Kidney epithelial cell (primary cell): ENCODE data around the gene LAMP5. TPM values are rescaled to one million over a fixed set of nuclear protein-coding genes. Genes with fewer than 3 reads are reported as not detected.

Source experiments
- DNase-seq: peaks from one replicate; pipeline ENCODE4 v3.0.0-alpha.2; 2010; ENCODE audit warnings: low read depth
- H3K27me3 ChIP-seq: 2 replicates; pipeline ENCODE4 v1.6.0; 2011; ENCODE audit warnings: low read length; ENCODE audit not compliant: control insufficient read depth, insufficient read depth
- H3K36me3 ChIP-seq: 2 replicates; pipeline ENCODE4 v1.5.1; 2011; ENCODE audit warnings: low read length; ENCODE audit not compliant: control insufficient read depth, insufficient read depth
- H3K4me3 ChIP-seq: 2 replicates; pipeline ENCODE4 v1.5.1; 2011; ENCODE audit warnings: low read depth, mild to moderate bottlenecking, control low read depth, low read length
- total RNA-seq: library from RNA; depleted of rRNA; stranded (reverse); fragments of >200 nt; gene quantifications from 2 replicates; pipeline ENCODE4 v1.2.3, GENCODE V29; 2015
- TF ChIP-seq, protein P1 (sequence below): IDR thresholded peaks from 2 replicates; pipeline ENCODE4 v1.5.1; 2011; ENCODE audit warnings: mild to moderate bottlenecking, moderate library complexity, low read length, control low read depth, inconsistent platforms; ENCODE audit not compliant: insufficient read depth, poor library complexity, severe bottlenecking

The LAMP5 gene
- total RNA-seq, 1 donor from 2014 or later = 1.9 TPM

DNA sequence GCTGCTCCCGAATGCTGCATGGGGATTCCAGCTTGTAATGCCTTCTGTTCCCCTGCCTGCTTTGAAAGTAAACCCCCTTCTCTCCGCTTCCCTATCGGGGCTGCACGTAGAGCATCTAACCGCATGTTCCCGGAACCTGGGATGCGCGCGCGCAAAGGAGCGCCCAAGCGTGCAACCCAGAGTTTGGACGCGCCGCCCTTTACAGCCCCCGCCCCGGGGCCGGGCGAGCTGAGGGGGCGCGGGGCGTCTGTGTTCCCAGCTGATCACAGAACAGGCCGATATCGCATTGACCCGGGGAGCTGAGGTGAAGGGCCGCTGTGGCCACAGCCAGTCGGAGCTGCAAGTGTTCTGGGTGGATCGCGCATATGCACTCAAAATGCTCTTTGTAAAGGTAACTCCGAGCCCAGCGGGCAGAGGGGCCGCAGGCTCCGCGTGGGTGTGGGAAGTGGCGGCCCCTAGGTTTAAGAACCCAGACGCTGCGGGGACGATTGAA, 1.4 kb downstream of the LAMP5 start:
- Histone ChIP-seq H3K4me3 (no peak overlapping the region), H3K36me3 (no peaks in the 10 kb centered on the region), H3K27me3 (peaks cover 50% of the 10 kb centered on the region)
- TF ChIP-seq, protein P1, sequence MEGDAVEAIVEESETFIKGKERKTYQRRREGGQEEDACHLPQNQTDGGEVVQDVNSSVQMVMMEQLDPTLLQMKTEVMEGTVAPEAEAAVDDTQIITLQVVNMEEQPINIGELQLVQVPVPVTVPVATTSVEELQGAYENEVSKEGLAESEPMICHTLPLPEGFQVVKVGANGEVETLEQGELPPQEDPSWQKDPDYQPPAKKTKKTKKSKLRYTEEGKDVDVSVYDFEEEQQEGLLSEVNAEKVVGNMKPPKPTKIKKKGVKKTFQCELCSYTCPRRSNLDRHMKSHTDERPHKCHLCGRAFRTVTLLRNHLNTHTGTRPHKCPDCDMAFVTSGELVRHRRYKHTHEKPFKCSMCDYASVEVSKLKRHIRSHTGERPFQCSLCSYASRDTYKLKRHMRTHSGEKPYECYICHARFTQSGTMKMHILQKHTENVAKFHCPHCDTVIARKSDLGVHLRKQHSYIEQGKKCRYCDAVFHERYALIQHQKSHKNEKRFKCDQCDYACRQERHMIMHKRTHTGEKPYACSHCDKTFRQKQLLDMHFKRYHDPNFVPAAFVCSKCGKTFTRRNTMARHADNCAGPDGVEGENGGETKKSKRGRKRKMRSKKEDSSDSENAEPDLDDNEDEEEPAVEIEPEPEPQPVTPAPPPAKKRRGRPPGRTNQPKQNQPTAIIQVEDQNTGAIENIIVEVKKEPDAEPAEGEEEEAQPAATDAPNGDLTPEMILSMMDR = no peak
- DNase-seq = no peak

DNA sequence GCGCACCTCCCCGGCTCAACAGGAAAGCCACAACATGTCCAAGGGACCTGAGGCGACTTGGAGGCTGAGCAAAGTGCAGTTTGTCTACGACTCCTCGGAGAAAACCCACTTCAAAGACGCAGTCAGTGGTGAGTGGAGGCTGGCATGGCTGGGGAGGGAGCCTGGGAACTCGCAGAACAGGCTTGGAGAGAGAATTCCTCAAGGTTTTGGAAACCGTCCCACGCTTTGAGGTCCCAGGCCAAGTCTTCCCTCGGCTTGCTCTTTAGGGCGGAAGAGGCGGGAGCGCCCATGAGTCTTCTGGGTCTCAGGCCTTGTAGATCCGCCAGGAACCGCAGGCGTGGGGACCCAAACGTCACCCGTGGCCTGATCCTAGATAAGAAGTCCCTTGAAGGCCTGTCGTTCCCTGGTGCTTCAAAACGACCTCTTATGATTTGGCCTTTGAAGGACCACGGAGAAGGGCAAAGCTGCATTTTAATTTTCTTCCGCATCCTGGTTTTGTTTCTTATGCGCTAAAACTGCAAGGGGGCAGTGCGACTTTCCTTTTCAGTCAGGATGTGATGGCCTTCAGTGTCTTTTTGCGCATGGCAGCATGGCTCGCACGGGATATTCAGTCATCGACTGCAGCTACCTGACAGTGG, 2.0 kb downstream of the LAMP5 start:
- Histone ChIP-seq H3K36me3 (no peaks in the 10 kb centered on the region), H3K4me3 (no peak overlapping the region), H3K27me3 (peaks cover 49% of the 10 kb centered on the region)
- TF ChIP-seq, protein P1 = no peak
- DNase-seq = no peak

DNA sequence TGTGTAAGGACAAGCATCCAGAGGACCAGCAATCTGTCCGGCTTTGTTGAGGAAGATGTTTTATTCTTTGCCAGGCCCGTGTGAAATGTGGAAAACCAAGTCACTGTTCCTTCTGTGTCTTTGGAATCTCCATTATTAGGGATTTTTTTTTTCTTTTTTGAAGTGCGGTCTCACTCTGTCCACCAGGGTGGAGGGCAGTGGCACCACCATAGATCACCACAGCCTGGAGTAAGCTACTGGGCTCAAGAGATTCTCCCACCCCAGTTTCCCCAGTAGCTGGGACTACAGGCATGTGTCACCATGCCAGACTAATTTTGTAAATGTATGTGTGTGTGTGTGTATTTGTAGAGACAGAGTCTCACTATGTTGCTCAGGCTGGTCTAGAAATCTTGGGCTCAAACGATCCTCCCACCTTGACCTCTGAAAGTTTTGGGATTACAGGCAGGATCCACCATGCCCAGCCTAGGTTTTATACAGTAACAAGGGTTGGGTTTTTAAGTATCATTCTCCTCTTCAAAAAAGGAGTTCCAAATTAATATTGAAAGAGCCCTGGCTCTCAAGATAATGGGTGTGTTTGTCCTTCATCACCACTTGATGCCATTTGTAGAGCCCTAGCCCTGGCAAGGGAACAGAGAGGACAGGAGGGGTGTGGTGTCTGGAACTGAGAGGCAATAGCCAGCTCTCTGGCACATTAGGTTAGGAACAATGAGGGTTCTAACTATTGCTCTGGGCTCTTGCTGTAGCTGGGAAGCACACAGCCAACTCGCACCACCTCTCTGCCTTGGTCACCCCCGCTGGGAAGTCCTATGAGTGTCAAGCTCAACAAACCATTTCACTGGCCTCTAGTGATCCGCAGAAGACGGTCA, 3.1 kb downstream of the LAMP5 start:
- TF ChIP-seq, protein P1 = no peak
- H3K36me3 ChIP-seq = no peaks in the 10 kb centered on the region
- peaks cover 47% of the 10 kb centered on the region for H3K27me3 ChIP-seq
- DNase-seq = no peak
- no peak overlapping the region for H3K4me3 ChIP-seq

DNA sequence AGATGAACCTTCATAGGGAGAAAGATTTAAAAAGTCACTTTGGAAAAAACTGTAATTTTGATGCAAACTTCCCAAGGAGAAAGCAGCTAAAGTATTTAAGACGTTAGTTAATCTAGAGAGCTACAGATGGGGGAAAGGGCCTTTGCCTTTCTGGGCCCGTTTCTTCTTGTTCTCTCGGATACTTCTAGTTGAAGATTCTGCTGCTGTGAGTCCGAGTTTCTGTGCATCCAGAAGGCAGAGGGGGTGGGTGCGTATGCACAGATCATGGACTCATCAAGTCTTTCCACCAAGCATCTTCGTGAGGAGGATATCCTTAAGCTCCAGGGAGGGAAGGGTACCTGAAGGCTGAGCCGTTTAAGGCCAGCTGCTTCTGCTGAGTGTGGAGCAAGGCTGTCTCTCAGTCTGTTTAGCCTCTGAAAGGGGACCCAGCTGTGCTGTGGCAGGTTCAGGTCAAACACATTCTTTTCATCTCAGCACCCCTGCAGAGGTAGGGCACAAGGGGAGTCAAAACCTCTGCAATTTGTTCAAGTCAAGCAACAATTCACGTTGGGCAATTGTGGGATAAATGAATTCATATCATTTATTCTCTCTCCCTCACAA, 4.3 kb downstream of the LAMP5 start:
- TF ChIP-seq, protein P1 = no peak
- DNase-seq = no peak
- Histone ChIP-seq H3K36me3 (no peaks in the 10 kb centered on the region), H3K4me3 (no peak overlapping the region), H3K27me3 (peaks cover 47% of the 10 kb centered on the region)

DNA sequence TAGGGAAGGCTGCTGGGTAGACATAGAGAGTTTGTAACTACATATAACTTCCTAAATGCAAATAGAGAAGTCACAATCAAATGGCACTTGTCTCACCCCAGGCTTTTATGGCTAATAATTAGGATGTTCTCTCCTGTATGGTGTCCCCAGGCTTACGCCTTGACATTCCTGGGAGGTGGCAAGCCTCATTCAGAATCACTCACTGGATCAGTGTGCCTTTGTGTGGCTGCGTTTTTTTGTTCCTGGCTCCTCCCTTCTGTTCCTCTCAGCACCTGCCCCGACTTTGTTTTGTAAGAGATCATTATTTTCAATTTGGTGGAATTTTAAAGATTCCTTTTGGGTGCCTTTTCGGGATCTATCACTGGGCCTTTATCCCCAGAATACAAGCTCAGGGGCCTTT, 5.7 kb downstream of the LAMP5 start:
- DNase-seq = no peak
- Histone ChIP-seq H3K4me3 (no peak overlapping the region), H3K36me3 (no peaks in the 10 kb centered on the region), H3K27me3 (peaks cover 34% of the 10 kb centered on the region)
- TF ChIP-seq, protein P1 = no peak
